GM19452 (cell line): ENCODE data around the gene JAM2.

Experiments
- ATAC-seq: cut with Tn5 transposase; IDR thresholded peaks from one replicate; pipeline ENCODE4 v1.9.1; 2021; ENCODE audit not compliant: unreplicated experiment

JAM2 gene

GRCh38 chr21:25764065-25764464, 125.0 kb downstream of the JAM2 start:
- ATAC-seq = no peak
